K562 (cell line): ENCODE results near the gene MVB12B. TPM values are rescaled to one million over a fixed set of nuclear protein-coding genes. Genes with fewer than 3 reads are reported as not detected.

ENCODE experiments used
- ATAC-seq: fragments of 200-7000 bp; cut with Tn5 transposase; 3 replicates; pipeline ENCODE4 v1.9.1; 2020; ENCODE audit warnings: moderate library complexity
- BruUV-seq: library from RNA; stranded (reverse); fragments of 400-500 nt; replicated peaks from 2 replicates; lab custom pipeline; 2021; lab: Mats Ljungman, UMichigan
- CTCF ChIA-PET: fragments of 300-600 bp; formaldehyde crosslinking; extraction: SDS; loops from one replicate; lab custom pipeline; 2021; ENCODE audit warnings: low intra/inter-chr PET ratio; lab: Yijun Ruan, JAX
- POLR2A ChIA-PET: fragments of 300-600, 350-650 bp; sonication (Branson Sonifier 250); formaldehyde crosslinking; extraction: SDS; loops from one replicate; lab custom pipeline; 2021; ENCODE audit warnings: antibody characterized with exemption, inconsistent platforms; lab: Yijun Ruan, JAX
- DNase-seq, 4 experiments: peaks; one replicate each; pipeline versions ENCODE4 v3.0.0 to v3.0.0-alpha.2; 2011 to 2018; ENCODE audit warnings: low spot score in 3 of 4, mixed read lengths in 3 of 4; ENCODE audit errors: extremely low read depth in 1 of 4
- FAIRE-seq: peaks from 2 replicates; lab custom pipeline; 2011; peaks lifted over from hg19 to GRCh38; lab: Jason Lieb, UNC
- H2AFZ ChIP-seq: 2 replicates; pipeline ENCODE4 v1.6.0; 2011; ENCODE audit warnings: low read depth, low read length, control low read depth, inconsistent platforms
- H3K27ac ChIP-seq: fragments of 200-600 bp; 3 replicates; pipeline ENCODE4 v1.8.0; 2011; ENCODE audit warnings: low read depth, mild to moderate bottlenecking, control low read depth, inconsistent platforms, low read length, moderate library complexity, mixed read lengths; ENCODE audit errors: extremely low read depth
- H3K27me3 ChIP-seq, 2 experiments: fragments of 300-600 bp in 1 of 2; 2 replicates in 1 of 2; 3 replicates in 1 of 2; pipeline versions ENCODE4 v1.6.0 to v1.8.0; 2011; ENCODE audit warnings: inconsistent platforms in 2 of 2, low read length in 2 of 2, mild to moderate bottlenecking in 1 of 2, mixed read lengths in 1 of 2, moderate library complexity in 1 of 2; ENCODE audit not compliant: control insufficient read depth in 2 of 2, insufficient read depth in 2 of 2
- H3K36me3 ChIP-seq: fragments of 300-600 bp; 3 replicates; pipeline ENCODE4 v1.8.0; 2011; ENCODE audit warnings: mild to moderate bottlenecking, low read length, inconsistent platforms; ENCODE audit not compliant: control insufficient read depth, insufficient read depth
- H3K4me1 ChIP-seq, 2 experiments: fragments of 200-600 bp in 1 of 2; replicated peaks in 1 of 2; 2 replicates in 1 of 2; 3 replicates in 1 of 2; pipeline versions ENCODE4 v1.5.1 to v1.8.0; 2011; ENCODE audit warnings: inconsistent platforms in 2 of 2, low read length in 2 of 2, mild to moderate bottlenecking in 1 of 2, mixed read lengths in 1 of 2, moderate library complexity in 1 of 2; ENCODE audit not compliant: control insufficient read depth in 2 of 2, insufficient read depth in 2 of 2
- H3K4me2 ChIP-seq: 2 replicates; pipeline ENCODE4 v1.6.1; 2011; ENCODE audit warnings: low read length, control low read depth, inconsistent platforms, mixed read lengths; ENCODE audit not compliant: insufficient read depth
- H3K4me3 ChIP-seq: fragments of 200-600 bp; sonication (generic), shearing (Covaris generic); 2 replicates; pipeline ENCODE4 v1.5.1; 2016; ENCODE audit warnings: control low read depth, inconsistent platforms
- H3K79me2 ChIP-seq: fragments of 200-600 bp; 3 replicates; pipeline ENCODE4 v1.8.0; 2011; ENCODE audit warnings: low read length, inconsistent platforms; ENCODE audit not compliant: control insufficient read depth, insufficient read depth
- H3K9ac ChIP-seq, 2 experiments: 2 replicates each; pipeline versions ENCODE4 v1.6.0 to v1.6.1; 2011; ENCODE audit warnings: low read depth in 2 of 2, low read length in 2 of 2, control low read depth in 1 of 2, inconsistent platforms in 1 of 2, mild to moderate bottlenecking in 1 of 2, mixed read lengths in 1 of 2; ENCODE audit not compliant: insufficient read depth in 1 of 2
- H3K9me1 ChIP-seq: one replicate; pipeline ENCODE4 v1.6.0; 2011; ENCODE audit warnings: inconsistent platforms, mild to moderate bottlenecking, low read length, moderate library complexity; ENCODE audit not compliant: control insufficient read depth, insufficient read depth
- H3K9me3 ChIP-seq: replicated peaks from 2 replicates; pipeline ENCODE4 v1.5.1; 2011; ENCODE audit warnings: low read depth, low read length, inconsistent platforms; ENCODE audit not compliant: control insufficient read depth, insufficient read depth
- H4K20me1 ChIP-seq: replicated peaks from 2 replicates; pipeline ENCODE4 v1.6.1; 2011; ENCODE audit warnings: low read length, inconsistent platforms, mixed read lengths; ENCODE audit not compliant: control insufficient read depth, insufficient read depth
- CHCHD3 ChIP-seq: fragments of 250-450 bp; sonication (Bioruptor Pico); IDR thresholded peaks from 2 replicates; pipeline ENCODE4 v2.1.2; 2022; ENCODE audit warnings: mild to moderate bottlenecking
- DPF2 ChIP-seq: fragments of 450-650 bp; IDR thresholded peaks from 2 replicates; pipeline ENCODE4 v1.6.1; 2016
- ELF4 ChIP-seq: fragments of 450-650 bp; formaldehyde crosslinking; IDR thresholded peaks from 2 replicates; pipeline ENCODE4 v1.4.0; 2022; ENCODE audit warnings: missing genetic modification characterization
- FOXP1 ChIP-seq: sonication (generic); formaldehyde crosslinking; IDR thresholded peaks from 2 replicates; pipeline ENCODE4 v1.8.0; 2022; ENCODE audit warnings: mild to moderate bottlenecking, missing genetic modification reagents
- HDGF ChIP-seq: fragments of 450-650 bp; IDR thresholded peaks from 2 replicates; pipeline ENCODE4 v1.6.1; 2016
- HNRNPLL ChIP-seq: fragments of 200-400 bp; formaldehyde crosslinking; IDR thresholded peaks from 2 replicates; pipeline ENCODE4 v1.6.1; 2017; ENCODE audit warnings: low read length, low read depth, mild to moderate bottlenecking; ENCODE audit not compliant: poor library complexity, severe bottlenecking
- KLF10 ChIP-seq: fragments of 250-450 bp; sonication (Bioruptor Pico); IDR thresholded peaks from 2 replicates; pipeline ENCODE4 v1.6.1; 2021; ENCODE audit warnings: matching md5 sums
- L3MBTL2 ChIP-seq: fragments of 450-650 bp; IDR thresholded peaks from 2 replicates; pipeline ENCODE4 v1.6.1; 2016; ENCODE audit warnings: mild to moderate bottlenecking, moderate library complexity
- MXD1 ChIP-seq: fragments of 250-450 bp; sonication (Bioruptor Pico); IDR thresholded peaks from 2 replicates; pipeline ENCODE4 v1.8.0; 2021; ENCODE audit warnings: borderline replicate concordance, mild to moderate bottlenecking, moderate library complexity; ENCODE audit not compliant: poor library complexity, severe bottlenecking
- PHTF2 ChIP-seq: fragments of 250-450 bp; sonication (Bioruptor Pico); IDR thresholded peaks from 2 replicates; pipeline ENCODE4 v1.5.0; 2021; ENCODE audit warnings: mild to moderate bottlenecking
- RFX5 ChIP-seq: IDR thresholded peaks from 2 replicates; pipeline ENCODE4 v1.6.1; 2011; ENCODE audit warnings: low read depth, mild to moderate bottlenecking, improper control_type of control experiment, low read length
- SMAD4 ChIP-seq: fragments of 250-450 bp; sonication (Bioruptor Pico); conservative IDR thresholded peaks from 2 replicates; pipeline ENCODE4 v1.8.0; 2021; ENCODE audit warnings: inconsistent platforms, mild to moderate bottlenecking, moderate library complexity
- TAF9B ChIP-seq: fragments of 450-650 bp; IDR thresholded peaks from 2 replicates; pipeline ENCODE4 v1.6.1; 2018; ENCODE audit warnings: mild to moderate bottlenecking; ENCODE audit not compliant: partially characterized antibody
- ZNF197 ChIP-seq: fragments of 200-800 bp; sonication (Bioruptor generic); IDR thresholded peaks from 2 replicates; pipeline ENCODE4 v1.6.1; 2016; ENCODE audit warnings: low read depth, missing genetic modification characterization, missing compliant biosample characterization
- ZNF311 ChIP-seq: fragments of 250-450 bp; sonication (Bioruptor Pico); IDR thresholded peaks from 2 replicates; pipeline ENCODE4 v1.4.0; 2020; ENCODE audit warnings: mild to moderate bottlenecking, moderate library complexity
- ZNF551 ChIP-seq: fragments of 250-450 bp; sonication (Bioruptor Pico); IDR thresholded peaks from 2 replicates; pipeline ENCODE4 v1.5.0; 2021; ENCODE audit warnings: mild to moderate bottlenecking, moderate library complexity
- ZNF830 ChIP-seq: fragments of 250-450 bp; sonication (Bioruptor Pico); IDR thresholded peaks from 2 replicates; pipeline ENCODE4 v1.5.0; 2021; ENCODE audit warnings: mild to moderate bottlenecking
- ZSCAN29 ChIP-seq: fragments of 450-650 bp; IDR thresholded peaks from 2 replicates; pipeline ENCODE4 v1.6.1; 2017
- WGBS: fragments of 100-300 bp; shearing (Covaris generic); methylation state at CpG from one replicate; pipeline ENCODE4 v1.1.6; 2016; ENCODE audit warnings: low coverage, mixed read lengths; ENCODE audit not compliant: insufficient coverage; ENCODE audit errors: missing lambda C conversion rate; 5-methylcytosine and 5-hydroxymethylcytosine counted together
- in situ Hi-C: fragments of 300-500 bp; cut with MboI; formaldehyde crosslinking; loops from 4 replicates; pipeline ENCODE4 v1.15.0; 2018; ENCODE audit warnings: inconsistent platforms, mixed read lengths
- intact Hi-C: fragments of 100-400 bp; cut with micrococcal nuclease; formaldehyde crosslinking; loops from 2 replicates; pipeline ENCODE4 v1.14.2; 2022
- polyA plus RNA-seq, 8 experiments: library from polyadenylated mRNA; depleted of rRNA in 4 of 8; stranded (reverse) in 5 of 8; unstranded in 3 of 8; fragments of >200 nt; fragmentation: Nextera tagmentation in 2 of 8; fragmentation: Illumina TruSeq in 1 of 8; extraction: Ambion mirVana in 2 of 8; extraction: Trizol in 1 of 8; gene quantifications; 2 replicates each; pipeline versions ENCODE4 v1.2.1 to v1.2.3, GENCODE V29; 2011 to 2014; ENCODE audit warnings: inconsistent platforms in 1 of 8, missing spikeins in 1 of 8
- total RNA-seq, 7 experiments: library from RNA; depleted of rRNA in 6 of 7; stranded (reverse); fragments of >200 nt in 6 of 7; fragmentation: Illumina TruSeq in 2 of 7; extraction: Trizol in 2 of 7; gene quantifications; 2 replicates each; pipeline versions ENCODE4 v1.2.1 to v1.2.3, GENCODE V29; 2011 to 2021; ENCODE audit warnings: low replicate concordance in 1 of 7
- TF ChIP-seq, protein P1 (sequence below): fragments of 450-650 bp; IDR thresholded peaks from 2 replicates; pipeline ENCODE4 v1.7.0; 2016; ENCODE audit warnings: borderline replicate concordance

Gene MVB12B
- total and polyA plus RNA-seq, 9 of the 15 experiments (the other 6 are each of a cell fraction or from before 2014, with no cell fraction given), result not detected

GRCh38 chr9:126523611-126524111 lies 197.0 kb downstream of the MVB12B start (continued):
- TF ChIP-seq, protein P1, sequence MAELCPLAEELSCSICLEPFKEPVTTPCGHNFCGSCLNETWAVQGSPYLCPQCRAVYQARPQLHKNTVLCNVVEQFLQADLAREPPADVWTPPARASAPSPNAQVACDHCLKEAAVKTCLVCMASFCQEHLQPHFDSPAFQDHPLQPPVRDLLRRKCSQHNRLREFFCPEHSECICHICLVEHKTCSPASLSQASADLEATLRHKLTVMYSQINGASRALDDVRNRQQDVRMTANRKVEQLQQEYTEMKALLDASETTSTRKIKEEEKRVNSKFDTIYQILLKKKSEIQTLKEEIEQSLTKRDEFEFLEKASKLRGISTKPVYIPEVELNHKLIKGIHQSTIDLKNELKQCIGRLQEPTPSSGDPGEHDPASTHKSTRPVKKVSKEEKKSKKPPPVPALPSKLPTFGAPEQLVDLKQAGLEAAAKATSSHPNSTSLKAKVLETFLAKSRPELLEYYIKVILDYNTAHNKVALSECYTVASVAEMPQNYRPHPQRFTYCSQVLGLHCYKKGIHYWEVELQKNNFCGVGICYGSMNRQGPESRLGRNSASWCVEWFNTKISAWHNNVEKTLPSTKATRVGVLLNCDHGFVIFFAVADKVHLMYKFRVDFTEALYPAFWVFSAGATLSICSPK, result no peak
- TF ChIP-seq ELF4 (CRISPR knock-in tag), result no peak

GRCh38 chr9:126524353-126525077 lies 197.9 kb downstream of the MVB12B start:
- Histone ChIP-seq H3K4me1 (0 out of 5 replicates have a peak, but pooled peaks cover 0 to 3% of the 10 kb centered on the region in 2 experiments), H3K27ac (no peak overlapping the region), H3K79me2 (no peaks in the 10 kb centered on the region), H3K9me3 (no peaks in the 10 kb centered on the region), H3K4me2 (no peak overlapping the region), H4K20me1 (peaks cover 5% of the 10 kb centered on the region; the same call in 1 of the 2 replicates), H3K36me3 (no peaks in the 10 kb centered on the region), H3K27me3 (peaks cover 62 to 89% of the 10 kb centered on the region in 2 experiments), H3K9ac (no peak overlapping the region), H3K4me3 (no peak overlapping the region), H3K9me1 (no peaks in the 10 kb centered on the region), H2AFZ (no peak overlapping the region)
- no TSS peak for BruUV-seq
- WGBS, result 0% methylated on average over 13 of the region's 13 CpGs
- FAIRE-seq (no peak), ATAC-seq (no peak), DNase-seq (no peak)
- ChIA-PET POLR2A (interaction anchor here (0.5 kb wide), 1 partner anchor 297 kb away, joined by 3 read pairs; no protein-coding TSS in a partner anchor), CTCF (no interaction called here)
- TF ChIP-seq ZNF830 (CRISPR knock-in tag) (no peak), HNRNPLL (no peak), ZNF197 (CRISPR knock-in tag) (no peak), PHTF2 (CRISPR knock-in tag) (no peak), HDGF (no peak), ZSCAN29 (no peak), DPF2 (no peak), FOXP1 (CRISPR knock-in tag) (no peak), KLF10 (no peak), ZNF311 (CRISPR knock-in tag) (no peak), ZNF551 (no peak), TAF9B (no peak), SMAD4 (CRISPR knock-in tag) (no peak), MXD1 (CRISPR knock-in tag) (no peak), RFX5 (no peak), L3MBTL2 (no peak), CHCHD3 (CRISPR knock-in tag) (no peak)
- intact Hi-C loops, result no loop called here
- in situ Hi-C loops, result no loop called here
